Measurements from ENCODE around the gene RAB7A.

GRCh38 chr3:128753715-128754114 is 27.7 kb downstream of the RAB7A start:
- TF ChIP-seq CTCF (IDR thresholded peaks at IDR 0.05) (no peak), EP300 (IDR thresholded peaks at IDR 0.05) (no peak), POLR2AphosphoS5 (IDR thresholded peaks at IDR 0.05) (no peak), POLR2A (IDR thresholded peaks at IDR 0.05) (no peak)

Measured in stomach (tissue), 4 donors.